PFSK-1 (cell line): ENCODE results near the gene TTR.

Source experiments
- FOXP2 ChIP-seq: optimal IDR thresholded peaks from 2 replicates; pipeline ENCODE3; 2011; ENCODE audit warnings: borderline replicate concordance, control low read depth, inconsistent platforms; ENCODE audit not compliant: insufficient read depth; ENCODE audit errors: extremely low read length, extremely low read depth
- POLR2AphosphoS5 ChIP-seq: IDR thresholded peaks from 2 replicates; pipeline ENCODE4 v1.6.1; 2012; ENCODE audit warnings: low read depth, mild to moderate bottlenecking, control low read depth, low read length, moderate library complexity
- REST ChIP-seq, 2 experiments: IDR thresholded peaks; 2 replicates each; pipeline versions ENCODE4 v1.6.1 to v1.8.0; 2011 to 2012; ENCODE audit warnings: low read depth in 2 of 2, low read length in 2 of 2, control low read depth in 1 of 2, inconsistent platforms in 1 of 2, mild to moderate bottlenecking in 1 of 2, moderate library complexity in 1 of 2; ENCODE audit not compliant: insufficient read depth in 1 of 2
- SIN3A ChIP-seq: IDR thresholded peaks from 2 replicates; pipeline ENCODE4 v1.6.1; 2012; ENCODE audit warnings: mild to moderate bottlenecking, low read length, moderate library complexity, borderline replicate concordance; ENCODE audit not compliant: insufficient read depth
- TAF1 ChIP-seq: IDR thresholded peaks from 2 replicates; pipeline ENCODE4 v1.6.1; 2012; ENCODE audit warnings: low read length, control low read depth, borderline replicate concordance; ENCODE audit not compliant: insufficient read depth

TTR gene

GRCh38 chr18:31592506-31593157 is 955 bp downstream of the TTR start:
- no peak for TF ChIP-seq SIN3A
- TF ChIP-seq TAF1 = no peak
- TF ChIP-seq REST (IDR thresholded peaks at IDR 0.05; ENCODE audit: insufficient read depth in 1 of 2, low read depth in 2 of 2, low read length in 2 of 2) = no peak
- TF ChIP-seq FOXP2 = no peak
- TF ChIP-seq POLR2AphosphoS5 = no peak

GRCh38 chr18:31595121-31595771 is 3.6 kb downstream of the TTR start:
- TF ChIP-seq POLR2AphosphoS5 (no peak), SIN3A (no peak), FOXP2 (no peak), TAF1 (no peak), REST (IDR thresholded peaks at IDR 0.05; ENCODE audit: insufficient read depth in 1 of 2, low read depth in 2 of 2, low read length in 2 of 2) (no peak)

- TF ChIP-seq REST (IDR thresholded peaks at IDR 0.05; ENCODE audit: insufficient read depth in 1 of 2, low read depth in 2 of 2, low read length in 2 of 2) (no peak), FOXP2 (no peak), SIN3A (no peak), POLR2AphosphoS5 (no peak), TAF1 (no peak)
Observed at GRCh38 chr18:31596081-31596872, 4.6 kb downstream of the TTR start.

GRCh38 chr18:31598021-31598805 is 6.5 kb downstream of the TTR start:
- TF ChIP-seq FOXP2 (no peak), POLR2AphosphoS5 (no peak), REST (IDR thresholded peaks at IDR 0.05; ENCODE audit: insufficient read depth in 1 of 2, low read depth in 2 of 2, low read length in 2 of 2) (no peak), TAF1 (no peak), SIN3A (no peak)
